H1 (cell line): Measurements from ENCODE around the gene ARMC6. TPM values are rescaled to one million over a fixed set of nuclear protein-coding genes. Genes with fewer than 3 reads are reported as not detected.

Experiments
- CTCF ChIA-PET: fragments of 300-600 bp; sonication (Branson Sonifier 250); formaldehyde crosslinking; loops from one replicate; lab custom pipeline; 2021; ENCODE audit not compliant: partially characterized antibody; lab: Charles Lee
- POLR2A ChIA-PET: fragments of 300-600 bp; sonication (Branson Sonifier 250); formaldehyde crosslinking; loops from one replicate; lab custom pipeline; 2021; ENCODE audit warnings: inconsistent platforms; ENCODE audit not compliant: partially characterized antibody; lab: Charles Lee
- DNase-seq, 2 experiments: peaks; one replicate each; pipeline versions ENCODE4 v3.0.0 to v3.0.0-alpha.2; 2010 to 2022; ENCODE audit warnings: low spot score in 2 of 2, low read depth in 1 of 2, mixed read lengths in 1 of 2
- FAIRE-seq: peaks from 2 replicates; lab custom pipeline; 2011; peaks lifted over from hg19 to GRCh38; lab: Jason Lieb, UNC
- H2AFZ ChIP-seq: 2 replicates; pipeline ENCODE4 v1.8.1; 2012; ENCODE audit warnings: low read length, inconsistent platforms
- H2AK5ac ChIP-seq: 2 replicates; pipeline ENCODE4 v1.6.1; 2013; ENCODE audit warnings: low read depth, low read length
- H2BK120ac ChIP-seq: replicated peaks from 2 replicates; pipeline ENCODE3; 2013; ENCODE audit warnings: low read depth, low read length, inconsistent platforms
- H2BK12ac ChIP-seq: 2 replicates; pipeline ENCODE4 v1.6.1; 2013; ENCODE audit warnings: low read depth, low read length
- H2BK15ac ChIP-seq: 2 replicates; pipeline ENCODE4 v1.6.1; 2013; ENCODE audit warnings: low read length
- H2BK20ac ChIP-seq: 2 replicates; pipeline ENCODE4 v1.6.1; 2013; ENCODE audit warnings: low read length
- H2BK5ac ChIP-seq: 2 replicates; pipeline ENCODE4 v1.6.1; 2013; ENCODE audit warnings: low read depth, low read length
- H3K14ac ChIP-seq: 2 replicates; pipeline ENCODE4 v1.6.1; 2013; ENCODE audit warnings: inconsistent platforms; ENCODE audit not compliant: insufficient read length
- H3K18ac ChIP-seq: 2 replicates; pipeline ENCODE4 v1.6.1; 2013; ENCODE audit warnings: low read length; ENCODE audit errors: extremely low read depth
- H3K23ac ChIP-seq: 2 replicates; pipeline ENCODE4 v1.6.1; 2013; ENCODE audit warnings: inconsistent platforms; ENCODE audit not compliant: insufficient read length
- H3K23me2 ChIP-seq: 2 replicates; pipeline ENCODE4 v1.6.1; 2013; ENCODE audit warnings: low read depth, low read length
- H3K27ac ChIP-seq: 2 replicates; pipeline ENCODE4 v1.6.1; 2011; ENCODE audit warnings: low read depth, low read length, inconsistent platforms
- H3K27me3 ChIP-seq, 4 experiments: replicated peaks in 1 of 4; 1 replicate in 1 of 4; 2 replicates in 3 of 4; pipeline versions ENCODE4 v1.6.1 to v1.8.1; 2011 to 2013; ENCODE audit warnings: low read length in 3 of 4, mild to moderate bottlenecking in 3 of 4, inconsistent platforms in 2 of 4, mixed read lengths in 2 of 4, moderate library complexity in 1 of 4; ENCODE audit not compliant: control insufficient read depth in 3 of 4, insufficient read depth in 3 of 4; ENCODE audit errors: extremely low read depth in 1 of 4
- H3K36me3 ChIP-seq, 4 experiments: 2 replicates each; pipeline versions ENCODE4 v1.6.1 to v1.8.1; 2011 to 2013; ENCODE audit warnings: mild to moderate bottlenecking in 4 of 4, low read length in 3 of 4, moderate library complexity in 2 of 4, control low read depth in 1 of 4, inconsistent platforms in 1 of 4; ENCODE audit not compliant: insufficient read depth in 4 of 4, control insufficient read depth in 2 of 4
- H3K4ac ChIP-seq: replicated peaks from 2 replicates; pipeline ENCODE3; 2013; ENCODE audit warnings: low read length, low read depth, mixed read lengths, inconsistent platforms; ENCODE audit not compliant: insufficient read length
- H3K4me1 ChIP-seq, 4 experiments: replicated peaks in 1 of 4; 1 replicate in 1 of 4; 2 replicates in 3 of 4; pipeline versions ENCODE4 v1.6.1 to v1.8.1; 2011 to 2013; ENCODE audit warnings: low read length in 3 of 4, inconsistent platforms in 2 of 4, mixed read lengths in 1 of 4; ENCODE audit not compliant: insufficient read depth in 4 of 4, control insufficient read depth in 3 of 4
- H3K4me2 ChIP-seq, 2 experiments: 2 replicates each; pipeline versions ENCODE4 v1.6.1 to v1.8.1; 2011 to 2013; ENCODE audit warnings: low read depth in 2 of 2, low read length in 2 of 2, control low read depth in 1 of 2, inconsistent platforms in 1 of 2, mild to moderate bottlenecking in 1 of 2; ENCODE audit not compliant: insufficient read depth in 1 of 2
- H3K4me3 ChIP-seq, 4 experiments: fragments of 200-600, 300-600 bp in 1 of 4; sonication (generic), shearing (Covaris generic), sonication (Bioruptor Twin) in 1 of 4; 2 replicates each; pipeline versions ENCODE4 v1.5.1 to v1.8.1; 2011 to 2016; ENCODE audit warnings: low read length in 4 of 4, low read depth in 3 of 4, control low read depth in 2 of 4, inconsistent platforms in 2 of 4, mild to moderate bottlenecking in 2 of 4, mixed read lengths in 1 of 4, moderate library complexity in 1 of 4; ENCODE audit not compliant: insufficient read depth in 2 of 4; ENCODE audit errors: extremely low read depth in 1 of 4
- H3K56ac ChIP-seq: replicated peaks from 2 replicates; pipeline ENCODE3; 2013; ENCODE audit warnings: low read depth, mild to moderate bottlenecking, mixed read lengths, low read length, inconsistent platforms; ENCODE audit not compliant: insufficient read length
- H3K79me1 ChIP-seq: 2 replicates; pipeline ENCODE4 v1.6.1; 2013; ENCODE audit warnings: low read depth, low read length, control low read depth
- H3K79me2 ChIP-seq, 2 experiments: 2 replicates each; pipeline versions ENCODE4 v1.6.1 to v1.8.1; 2012 to 2013; ENCODE audit warnings: low read length in 2 of 2, mild to moderate bottlenecking in 2 of 2, inconsistent platforms in 1 of 2; ENCODE audit not compliant: insufficient read depth in 2 of 2, control insufficient read depth in 1 of 2
- H3K9ac ChIP-seq, 4 experiments: replicated peaks in 1 of 4; 1 replicate in 1 of 4; 2 replicates in 3 of 4; pipeline versions ENCODE4 v1.6.1 to v1.8.1; 2011 to 2013; ENCODE audit warnings: low read depth in 3 of 4, low read length in 3 of 4, control low read depth in 2 of 4, mild to moderate bottlenecking in 2 of 4, moderate library complexity in 2 of 4, inconsistent platforms in 1 of 4; ENCODE audit errors: extremely low read depth in 1 of 4
- H3K9me3 ChIP-seq, 2 experiments: 2 replicates each; pipeline versions ENCODE4 v1.6.1 to v1.8.1; 2012 to 2013; ENCODE audit warnings: mild to moderate bottlenecking in 2 of 2, moderate library complexity in 2 of 2, control low read depth in 1 of 2, inconsistent platforms in 1 of 2, low read depth in 1 of 2, low read length in 1 of 2, mixed read lengths in 1 of 2; ENCODE audit not compliant: insufficient read depth in 2 of 2
- H4K20me1 ChIP-seq, 2 experiments: replicated peaks in 1 of 2; 2 replicates each; pipeline versions ENCODE3 to v1.8.1; 2011 to 2013; ENCODE audit warnings: inconsistent platforms in 2 of 2, low read length in 2 of 2, mild to moderate bottlenecking in 1 of 2; ENCODE audit not compliant: insufficient read depth in 2 of 2, control insufficient read depth in 1 of 2
- H4K5ac ChIP-seq: 2 replicates; pipeline ENCODE4 v1.6.1; 2013; ENCODE audit warnings: low read length, low read depth, mixed read lengths, inconsistent platforms; ENCODE audit not compliant: insufficient read length
- H4K8ac ChIP-seq: 2 replicates; pipeline ENCODE4 v1.8.0; 2013; ENCODE audit warnings: mild to moderate bottlenecking, moderate library complexity, low read length, inconsistent platforms; ENCODE audit not compliant: insufficient read depth; ENCODE audit errors: extremely low read depth
- H4K91ac ChIP-seq: replicated peaks from 2 replicates; pipeline ENCODE3; 2013; ENCODE audit warnings: low read length, mixed read lengths, inconsistent platforms; ENCODE audit not compliant: insufficient read length
- CBX8 ChIP-seq: fragments of 300-800, 300-1000 bp; sonication (generic); IDR thresholded peaks from 2 replicates; pipeline ENCODE4 v1.7.1; 2016; ENCODE audit warnings: low read depth, low read length, borderline replicate concordance
- CHD1 ChIP-seq: IDR thresholded peaks from 2 replicates; pipeline ENCODE4 v1.6.1; 2012; ENCODE audit warnings: low read depth, low read length, improper control_type of control experiment
- HDAC6 ChIP-seq: IDR thresholded peaks from one replicate; pipeline ENCODE4 v1.7.1; 2012; ENCODE audit warnings: low read depth, mild to moderate bottlenecking, inconsistent platforms, low read length, moderate library complexity
- RAD21 ChIP-seq, 2 experiments: IDR thresholded peaks in 1 of 2; conservative IDR thresholded peaks in 1 of 2; 2 replicates each; pipeline ENCODE4 v1.6.1; 2011; ENCODE audit warnings: low read depth in 2 of 2, low read length in 2 of 2, improper control_type of control experiment in 1 of 2, inconsistent platforms in 1 of 2, mild to moderate bottlenecking in 1 of 2, moderate library complexity in 1 of 2
- SP2 ChIP-seq: IDR thresholded peaks from 2 replicates; pipeline ENCODE4 v1.6.1; 2012; ENCODE audit warnings: mild to moderate bottlenecking, low read length, inconsistent platforms
- SRF ChIP-seq: IDR thresholded peaks from 2 replicates; pipeline ENCODE4 v1.6.1; 2011; ENCODE audit warnings: mild to moderate bottlenecking, low read depth, low read length, moderate library complexity
- ZNF274 ChIP-seq: IDR thresholded peaks from 2 replicates; pipeline ENCODE4 v1.7.0; 2012; ENCODE audit warnings: low read length, borderline replicate concordance; ENCODE audit errors: extremely low read depth
- WGBS, 2 experiments: shearing (Covaris generic) in 1 of 2; methylation state at CpG; one replicate each; pipeline versions ENCODE4 v1.1.6 to v1.1.7; 2013 to 2015; ENCODE audit warnings: low lambda C conversion rate in 2 of 2, mixed read lengths in 2 of 2, inconsistent platforms in 1 of 2, low coverage in 1 of 2, missing lambda C conversion rate in 1 of 2; ENCODE audit not compliant: insufficient replicate concordance in 2 of 2, insufficient coverage in 1 of 2, insufficient read length in 1 of 2; ENCODE audit errors: extremely low coverage in 1 of 2, missing lambda C conversion rate in 1 of 2; 5-methylcytosine and 5-hydroxymethylcytosine counted together
- polyA plus RNA-seq, 7 experiments: library from polyadenylated mRNA; depleted of rRNA in 3 of 7; stranded (reverse) in 5 of 7; unstranded in 2 of 7; fragments of >200 nt in 5 of 7; fragments of 200-250 nt in 2 of 7; gene quantifications; 1 replicate in 5 of 7; 2 replicates in 1 of 7; 4 replicates in 1 of 7; pipeline versions ENCODE4 v1.2.1 to v1.2.3, GENCODE V29; 2011 to 2013; ENCODE audit warnings: missing spikeins in 2 of 7, mixed read lengths in 2 of 7
- total RNA-seq: library from RNA; stranded (reverse); fragmentation: NEBNext Ultra II Directional; extraction: Animal tissue kit (Norgen Biotek cat#: 25700); gene quantifications from 2 replicates; pipeline ENCODE4 v1.2.1, GENCODE V29; 2021
- TF ChIP-seq, protein P1 (sequence below): IDR thresholded peaks from 2 replicates; pipeline ENCODE4 v1.6.1; 2012; ENCODE audit warnings: inconsistent platforms

The ARMC6 gene
- total and polyA plus RNA-seq, 2 of the 8 experiments (the other 6 are each of a cell fraction or from before 2014, with no cell fraction given) = 67.1 to 68.3 TPM

- Histone ChIP-seq H3K4ac (no peak overlapping the region), H3K4me1 (no peaks in the 10 kb centered on the region), H3K79me1 (peaks cover 17% of the 10 kb centered on the region), H2BK12ac (no peak overlapping the region), H2AK5ac (no peak overlapping the region), H3K23me2 (no peaks in the 10 kb centered on the region), H3K4me2 (no peak overlapping the region), H2AFZ (no peak overlapping the region), H3K56ac (no peak overlapping the region), H3K23ac (no peak overlapping the region), H4K20me1 (peaks cover 4 to 13% of the 10 kb centered on the region in 2 experiments), H3K36me3 (peaks cover 11 to 44% (median 23%) of the 10 kb centered on the region in 4 experiments), H3K4me3 (no peak overlapping the region), H2BK5ac (no peak overlapping the region), H3K9me3 (peaks cover 4 to 5% of the 10 kb centered on the region in 2 experiments), H2BK20ac (no peak overlapping the region), H3K14ac (no peak overlapping the region)
- ChIA-PET POLR2A (interaction anchor here (0.7 to 2.2 kb wide), 2 partner anchors 11 to 65 kb away, joined by 3 to 4 read pairs; no protein-coding TSS in a partner anchor), CTCF (interaction anchor here (1.4 to 1.9 kb wide), 2 partner anchors 9 to 10 kb away, joined by 3 to 6 read pairs; no protein-coding TSS in a partner anchor)
- DNase-seq = no peak
- FAIRE-seq = no peak
- WGBS, 2 experiments = 94% methylated on average over 13 of the region's 13 CpGs; no CpG with 5 or more reads in 1 of the 2 experiments
- TF ChIP-seq HDAC6 (no peak), SP2 (no peak), ZNF274 (no peak), RAD21 (IDR thresholded peaks at IDR 0.05 in 1 of 2, conservative IDR thresholded peaks at IDR 0.05 in 1 of 2; ENCODE audit: low read depth in 2 of 2, low read length in 2 of 2) (no peak), SRF (no peak), CBX8 (no peak), CHD1 (no peak)
- TF ChIP-seq, protein P1, sequence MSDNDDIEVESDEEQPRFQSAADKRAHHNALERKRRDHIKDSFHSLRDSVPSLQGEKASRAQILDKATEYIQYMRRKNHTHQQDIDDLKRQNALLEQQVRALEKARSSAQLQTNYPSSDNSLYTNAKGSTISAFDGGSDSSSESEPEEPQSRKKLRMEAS = no peak
- TF ChIP-seq, all 59 proteins: peak for 0
- H4K5ac ChIP-seq = no peak overlapping the region
- H3K27me3 ChIP-seq = no peaks in the 10 kb centered on the region; a peak in 1 of 7 replicates
- peaks cover 5 to 35% of the 10 kb centered on the region in 2 experiments; a peak in 3 of 4 replicates for H3K79me2 ChIP-seq
- H2BK120ac ChIP-seq = no peak overlapping the region
- H2BK15ac ChIP-seq = no peak overlapping the region
- no peak overlapping the region for H3K9ac ChIP-seq
- no peak overlapping the region for H3K18ac ChIP-seq
- H4K8ac ChIP-seq = no peak overlapping the region; the same call in 1 of the 2 replicates
- no peak overlapping the region for H4K91ac ChIP-seq
- H3K27ac ChIP-seq = no peak overlapping the region
Measured at GRCh38 chr19:19042732-19043280, 9.4 kb downstream of the ARMC6 start.
